ENCODE measurements around the gene DPP7.

DNA sequence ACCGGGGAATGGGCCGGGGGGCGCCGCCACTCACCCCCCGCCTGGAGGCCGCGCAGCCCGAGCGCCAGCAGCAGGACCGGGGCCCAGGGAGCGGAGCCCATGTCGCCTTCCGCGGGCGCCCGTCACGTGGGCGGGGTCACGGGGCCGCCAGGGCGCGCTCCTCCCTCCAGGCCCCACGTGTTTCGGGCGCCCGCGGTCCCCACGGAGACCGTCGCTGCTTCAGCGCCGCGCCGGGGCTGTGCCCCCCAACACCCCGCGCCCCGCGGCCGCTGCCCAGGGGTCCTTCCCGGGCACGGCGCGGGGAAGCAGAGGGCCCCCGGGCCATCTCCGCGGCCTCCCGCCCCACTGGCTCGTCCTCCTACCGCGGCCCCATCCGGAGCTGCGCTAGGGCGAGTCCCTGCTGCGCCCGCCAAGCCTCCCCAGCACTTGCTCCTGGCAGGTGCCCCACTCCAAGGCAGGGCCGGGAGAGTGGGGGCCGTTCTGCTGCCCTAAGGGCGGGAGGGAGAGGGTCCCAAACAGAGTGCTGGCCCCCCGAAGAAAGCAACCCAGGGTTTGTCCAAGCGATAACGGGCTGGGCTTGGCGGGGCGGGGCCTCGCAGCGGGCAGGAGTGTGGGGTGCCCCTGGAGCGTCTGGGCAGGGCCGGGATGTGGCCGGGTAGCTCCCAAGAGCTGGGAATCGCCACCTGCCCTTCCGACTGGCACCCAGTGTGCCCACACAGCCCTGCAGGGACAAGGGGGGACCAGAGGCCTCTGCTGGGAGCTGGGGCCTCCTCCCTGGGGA, at the start of gene DPP7:
- TF ChIP-seq, protein P1, sequence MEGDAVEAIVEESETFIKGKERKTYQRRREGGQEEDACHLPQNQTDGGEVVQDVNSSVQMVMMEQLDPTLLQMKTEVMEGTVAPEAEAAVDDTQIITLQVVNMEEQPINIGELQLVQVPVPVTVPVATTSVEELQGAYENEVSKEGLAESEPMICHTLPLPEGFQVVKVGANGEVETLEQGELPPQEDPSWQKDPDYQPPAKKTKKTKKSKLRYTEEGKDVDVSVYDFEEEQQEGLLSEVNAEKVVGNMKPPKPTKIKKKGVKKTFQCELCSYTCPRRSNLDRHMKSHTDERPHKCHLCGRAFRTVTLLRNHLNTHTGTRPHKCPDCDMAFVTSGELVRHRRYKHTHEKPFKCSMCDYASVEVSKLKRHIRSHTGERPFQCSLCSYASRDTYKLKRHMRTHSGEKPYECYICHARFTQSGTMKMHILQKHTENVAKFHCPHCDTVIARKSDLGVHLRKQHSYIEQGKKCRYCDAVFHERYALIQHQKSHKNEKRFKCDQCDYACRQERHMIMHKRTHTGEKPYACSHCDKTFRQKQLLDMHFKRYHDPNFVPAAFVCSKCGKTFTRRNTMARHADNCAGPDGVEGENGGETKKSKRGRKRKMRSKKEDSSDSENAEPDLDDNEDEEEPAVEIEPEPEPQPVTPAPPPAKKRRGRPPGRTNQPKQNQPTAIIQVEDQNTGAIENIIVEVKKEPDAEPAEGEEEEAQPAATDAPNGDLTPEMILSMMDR (IDR thresholded peaks at IDR 0.05) = peak in 1 of 12 donors; percentile 5
- peak in 1 of 2 donors; percentile 50 for TF ChIP-seq POLR2A (IDR thresholded peaks at IDR 0.05)
